HepG2 (cell line): ENCODE measurements around the gene PRKCB. TPM values are rescaled to one million over a fixed set of nuclear protein-coding genes. Genes with fewer than 3 reads are reported as not detected.

Experiments
- ATAC-seq: fragments of 200-7000 bp; cut with Tn5 transposase; 3 replicates; pipeline ENCODE4 v1.9.1; 2020; ENCODE audit warnings: mild to moderate bottlenecking, moderate library complexity
- BruUV-seq: library from RNA; stranded (reverse); fragments of 400-500 nt; replicated peaks from 2 replicates; lab custom pipeline; 2021; lab: Mats Ljungman, UMichigan
- CTCF ChIA-PET: fragments of 300-600 bp; formaldehyde crosslinking; extraction: SDS; loops from one replicate; lab custom pipeline; 2021; ENCODE audit warnings: low total read pairs, inconsistent platforms, low intra/inter-chr PET ratio; lab: Yijun Ruan, JAX
- POLR2A ChIA-PET: fragments of 350-600 bp; sonication (Branson Sonifier 250); formaldehyde crosslinking; loops from one replicate; lab custom pipeline; 2020; ENCODE audit warnings: antibody characterized with exemption, inconsistent platforms; lab: Yijun Ruan, JAX
- DNase-seq: peaks from one replicate; pipeline ENCODE4 v3.0.0-alpha.2; 2015; ENCODE audit warnings: low spot score
- FAIRE-seq: peaks from 3 replicates; lab custom pipeline; 2011; peaks lifted over from hg19 to GRCh38; lab: Jason Lieb, UNC
- H2AFZ ChIP-seq: one replicate; pipeline ENCODE4 v1.6.1; 2011; ENCODE audit warnings: low read length, inconsistent platforms
- H3K27ac ChIP-seq: fragments of 300-600 bp; 3 replicates; pipeline ENCODE4 v1.8.0; 2011; ENCODE audit warnings: mixed run types, mild to moderate bottlenecking, mixed read lengths, low read length, inconsistent platforms; ENCODE audit not compliant: insufficient read depth; ENCODE audit errors: extremely low read length
- H3K27me3 ChIP-seq, 2 experiments: fragments of 200-600 bp in 1 of 2; 2 replicates in 1 of 2; 3 replicates in 1 of 2; pipeline versions ENCODE4 v1.6.0 to v1.8.0; 2011; ENCODE audit warnings: low read length in 2 of 2, mild to moderate bottlenecking in 2 of 2, moderate library complexity in 2 of 2, inconsistent platforms in 1 of 2; ENCODE audit not compliant: insufficient read depth in 2 of 2, control insufficient read depth in 1 of 2
- H3K36me3 ChIP-seq, 2 experiments: fragments of 200-600 bp in 1 of 2; replicated peaks in 1 of 2; 2 replicates in 1 of 2; 3 replicates in 1 of 2; pipeline versions ENCODE4 v1.5.1 to v1.8.0; 2011; ENCODE audit warnings: low read length in 2 of 2, inconsistent platforms in 1 of 2; ENCODE audit not compliant: insufficient read depth in 2 of 2, control insufficient read depth in 1 of 2
- H3K4me1 ChIP-seq: 2 replicates; pipeline ENCODE4 v1.5.1; 2012; ENCODE audit warnings: low read length, inconsistent platforms; ENCODE audit not compliant: insufficient read depth
- H3K4me2 ChIP-seq: 2 replicates; pipeline ENCODE4 v1.6.0; 2011; ENCODE audit warnings: low read depth, low read length, inconsistent platforms
- H3K4me3 ChIP-seq, 3 experiments: fragments of 200-600 bp in 1 of 3; sonication (generic), shearing (Covaris generic) in 1 of 3; replicated peaks in 1 of 3; 2 replicates each; pipeline ENCODE4 v1.5.1; 2011 to 2016; ENCODE audit warnings: low read length in 3 of 3, inconsistent platforms in 2 of 3, low read depth in 2 of 3, mild to moderate bottlenecking in 2 of 3, control low read depth in 1 of 3, mixed read lengths in 1 of 3; ENCODE audit not compliant: insufficient read depth in 1 of 3
- H3K79me2 ChIP-seq: one replicate; pipeline ENCODE4 v1.6.1; 2011; ENCODE audit warnings: low read length, inconsistent platforms; ENCODE audit not compliant: insufficient read depth
- H3K9ac ChIP-seq: 2 replicates; pipeline ENCODE4 v1.6.0; 2011; ENCODE audit warnings: mild to moderate bottlenecking, low read depth, low read length, inconsistent platforms; ENCODE audit not compliant: insufficient read depth
- H3K9me3 ChIP-seq: 2 replicates; pipeline ENCODE4 v1.5.1; 2012; ENCODE audit warnings: mild to moderate bottlenecking, low read length
- H4K20me1 ChIP-seq: 2 replicates; pipeline ENCODE4 v1.6.0; 2011; ENCODE audit warnings: inconsistent platforms, mild to moderate bottlenecking, low read length, moderate library complexity; ENCODE audit not compliant: insufficient read depth
- ARNTL ChIP-seq: sonication (generic); formaldehyde crosslinking; IDR thresholded peaks from 2 replicates; pipeline ENCODE4 v1.4.0; 2020; ENCODE audit warnings: mild to moderate bottlenecking, missing genetic modification reagents
- CENPT ChIP-seq: sonication (generic); formaldehyde crosslinking; IDR thresholded peaks from 2 replicates; pipeline ENCODE4 v1.8.0; 2022; ENCODE audit warnings: low read depth, mild to moderate bottlenecking, moderate library complexity, missing genetic modification reagents
- ETV5 ChIP-seq: IDR thresholded peaks from 2 replicates; pipeline ENCODE4 v1.6.1; 2018; ENCODE audit warnings: missing biosample characterization, missing genetic modification reagents, inconsistent platforms, borderline replicate concordance
- FOXJ3 ChIP-seq: sonication (generic); formaldehyde crosslinking; IDR thresholded peaks from 2 replicates; pipeline ENCODE4 v1.4.0; 2020; ENCODE audit warnings: missing genetic modification reagents, mild to moderate bottlenecking, borderline replicate concordance
- HNRNPK ChIP-seq: fragments of 200-400 bp; formaldehyde crosslinking; IDR thresholded peaks from 2 replicates; pipeline ENCODE4 v1.6.1; 2018; ENCODE audit warnings: low read length, low read depth, moderate library complexity, mild to moderate bottlenecking; ENCODE audit not compliant: poor library complexity, severe bottlenecking
- PHF8 ChIP-seq: sonication (generic); formaldehyde crosslinking; IDR thresholded peaks from 2 replicates; pipeline ENCODE4 v1.5.0; 2020; ENCODE audit warnings: missing genetic modification reagents
- POLR2A ChIP-seq, 2 experiments: IDR thresholded peaks; 2 replicates each; pipeline ENCODE4 v1.6.1; 2011; ENCODE audit warnings: low read depth in 2 of 2, low read length in 2 of 2, mild to moderate bottlenecking in 1 of 2, moderate library complexity in 1 of 2; ENCODE audit not compliant: insufficient read depth in 1 of 2
- SOX6 ChIP-seq, 2 experiments: fragments of 450-650 bp in 1 of 2; sonication (generic) in 1 of 2; formaldehyde crosslinking in 1 of 2; IDR thresholded peaks; 2 replicates each; pipeline versions ENCODE4 v1.4.0 to v1.6.1; 2017 to 2020; ENCODE audit warnings: antibody characterized with exemption in 1 of 2, mild to moderate bottlenecking in 1 of 2, missing genetic modification reagents in 1 of 2
- STAG1 ChIP-seq: sonication (generic); formaldehyde crosslinking; IDR thresholded peaks from 2 replicates; pipeline ENCODE4 v1.4.0; 2020; ENCODE audit warnings: missing genetic modification reagents
- TCF7L2 ChIP-seq: IDR thresholded peaks from 2 replicates; pipeline ENCODE4 v1.6.1; 2011; ENCODE audit warnings: mild to moderate bottlenecking, low read depth, low read length, moderate library complexity
- ZNF468 ChIP-seq: sonication (generic); formaldehyde crosslinking; IDR thresholded peaks from 2 replicates; pipeline ENCODE4 v1.8.0; 2022; ENCODE audit warnings: mild to moderate bottlenecking, moderate library complexity, missing genetic modification reagents
- ZNF678 ChIP-seq: sonication (generic); formaldehyde crosslinking; IDR thresholded peaks from 2 replicates; pipeline ENCODE4 v1.4.0; 2020; ENCODE audit warnings: mild to moderate bottlenecking, missing genetic modification reagents
- ZNF7 ChIP-seq: IDR thresholded peaks from 2 replicates; pipeline ENCODE4 v1.6.1; 2016; ENCODE audit warnings: missing biosample characterization, missing genetic modification reagents
- WGBS: methylation state at CpG from one replicate; pipeline ENCODE4 v1.1.6; 2017; ENCODE audit warnings: low lambda C conversion rate; 5-methylcytosine and 5-hydroxymethylcytosine counted together
- in situ Hi-C: cut with HindIII; loops from 2 replicates; pipeline ENCODE4 v1.10.0; 2017; ENCODE audit warnings: low pct_unique_long_range_greater_than_20kb; ENCODE audit not compliant: extremely low pct_ligation_motif_present
- intact Hi-C: fragments of 100-400 bp; cut with micrococcal nuclease; formaldehyde crosslinking; loops from one replicate; pipeline ENCODE4 v1.10.0; 2022; ENCODE audit not compliant: unreplicated experiment
- polyA plus RNA-seq, 8 experiments: library from polyadenylated mRNA; depleted of rRNA in 3 of 8; stranded (reverse) in 7 of 8; unstranded in 1 of 8; fragments of >200 nt; fragmentation: Illumina TruSeq in 4 of 8; extraction: Trizol in 4 of 8; gene quantifications; 2 replicates each; pipeline versions ENCODE4 v1.2.1 to v1.2.3, GENCODE V29; 2011 to 2016; ENCODE audit warnings: low read depth in 4 of 8, missing spikeins in 1 of 8, mixed read lengths in 1 of 8; ENCODE audit not compliant: insufficient read depth in 1 of 8
- total RNA-seq, 5 experiments: library from RNA; depleted of rRNA; stranded (reverse); fragments of >200 nt; fragmentation: Illumina TruSeq; extraction: Trizol; gene quantifications; 2 replicates each; pipeline ENCODE4 v1.2.3, GENCODE V29; 2016; ENCODE audit warnings: low read depth in 1 of 5
- TF ChIP-seq, protein P1 (sequence below): IDR thresholded peaks from 2 replicates; pipeline ENCODE4 v1.6.1; 2016; ENCODE audit warnings: control low read depth
- TF ChIP-seq, protein P2 (sequence below): sonication (generic); formaldehyde crosslinking; IDR thresholded peaks from 2 replicates; pipeline ENCODE4 v1.5.0; 2020; ENCODE audit warnings: mild to moderate bottlenecking, low read depth, missing genetic modification reagents, borderline replicate concordance
- TF ChIP-seq, protein P3 (sequence below): sonication (generic); formaldehyde crosslinking; IDR thresholded peaks from 2 replicates; pipeline ENCODE4 v1.8.1; 2023; ENCODE audit warnings: mild to moderate bottlenecking, missing genetic modification reagents
- TF ChIP-seq, protein P4 (sequence below): sonication (generic); formaldehyde crosslinking; IDR thresholded peaks from 2 replicates; pipeline ENCODE4 v1.4.0; 2020; ENCODE audit warnings: mild to moderate bottlenecking, missing genetic modification reagents
- TF ChIP-seq, protein P5 (sequence below): fragments of 450-650 bp; IDR thresholded peaks from 2 replicates; pipeline ENCODE4 v1.6.1; 2017
- TF ChIP-seq, protein P6 (sequence below): sonication (generic); formaldehyde crosslinking; IDR thresholded peaks from 2 replicates; pipeline ENCODE4 v1.4.0; 2020; ENCODE audit warnings: mild to moderate bottlenecking, missing genetic modification reagents

PRKCB gene
- total and polyA plus RNA-seq, 2 of the 13 experiments (the other 11 are each of a cell fraction or from before 2014, with no cell fraction given): 0.01 TPM; not detected in 1

DNA sequence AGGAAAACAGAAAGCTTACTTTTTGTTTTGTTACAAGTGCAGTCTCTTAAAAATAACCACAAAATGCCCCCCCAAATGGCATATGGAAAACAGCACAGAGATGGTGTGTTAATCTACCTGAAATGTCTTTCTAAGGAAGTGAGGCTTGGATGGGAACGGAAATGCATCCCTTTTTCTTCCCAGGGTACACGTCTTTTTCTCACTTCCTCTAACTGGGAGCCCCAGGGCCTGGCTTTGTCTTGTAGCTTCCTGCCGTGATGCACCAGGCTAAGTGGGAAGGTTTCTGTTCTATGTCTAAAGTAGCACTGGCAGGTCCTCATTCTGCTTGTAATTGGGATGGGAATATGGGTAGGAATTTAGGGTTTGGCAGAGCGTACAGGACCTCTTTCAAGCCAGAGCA lies 367.9 kb downstream of the PRKCB start:
- Histone ChIP-seq H3K27ac (no peak overlapping the region), H3K9me3 (no peaks in the 10 kb centered on the region), H3K9ac (no peak overlapping the region), H3K4me3 (no peak overlapping the region), H3K27me3 (peaks cover under 1 to 6% of the 10 kb centered on the region in 2 experiments; a peak in 2 of 5 replicates), H3K79me2 (no peaks in the 10 kb centered on the region), H3K4me1 (no peaks in the 10 kb centered on the region), H2AFZ (no peak overlapping the region), H3K4me2 (no peak overlapping the region), H4K20me1 (no peaks in the 10 kb centered on the region), H3K36me3 (no peaks in the 10 kb centered on the region)
- intact Hi-C loops (no loop called here), in situ Hi-C loops (no loop called here)
- 9% methylated on average over 4 of the region's 4 CpGs for WGBS
- CTCF ChIA-PET: no interaction called here
- no peak for ATAC-seq
- TF ChIP-seq TCF7L2 (no peak), STAG1 (CRISPR knock-in tag) (no peak), POLR2A (IDR thresholded peaks at IDR 0.05; ENCODE audit: insufficient read depth in 1 of 2, low read depth in 2 of 2, low read length in 2 of 2) (no peak), ZNF468 (CRISPR knock-in tag) (no peak), FOXJ3 (CRISPR knock-in tag) (no peak), ZNF678 (CRISPR knock-in tag) (no peak), ARNTL (CRISPR knock-in tag) (no peak), ETV5 (CRISPR knock-in tag) (no peak), SOX6 (IDR thresholded peaks at IDR 0.05) (no peak), SOX6 (CRISPR knock-in tag; IDR thresholded peaks at IDR 0.05) (no peak), ZNF7 (no peak), PHF8 (CRISPR knock-in tag) (no peak), CENPT (no peak), HNRNPK (no peak)
- TF ChIP-seq, protein P1, sequence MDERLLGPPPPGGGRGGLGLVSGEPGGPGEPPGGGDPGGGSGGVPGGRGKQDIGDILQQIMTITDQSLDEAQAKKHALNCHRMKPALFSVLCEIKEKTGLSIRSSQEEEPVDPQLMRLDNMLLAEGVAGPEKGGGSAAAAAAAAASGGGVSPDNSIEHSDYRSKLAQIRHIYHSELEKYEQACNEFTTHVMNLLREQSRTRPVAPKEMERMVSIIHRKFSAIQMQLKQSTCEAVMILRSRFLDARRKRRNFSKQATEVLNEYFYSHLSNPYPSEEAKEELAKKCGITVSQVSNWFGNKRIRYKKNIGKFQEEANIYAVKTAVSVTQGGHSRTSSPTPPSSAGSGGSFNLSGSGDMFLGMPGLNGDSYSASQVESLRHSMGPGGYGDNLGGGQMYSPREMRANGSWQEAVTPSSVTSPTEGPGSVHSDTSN: no peak
- TF ChIP-seq, protein P2, sequence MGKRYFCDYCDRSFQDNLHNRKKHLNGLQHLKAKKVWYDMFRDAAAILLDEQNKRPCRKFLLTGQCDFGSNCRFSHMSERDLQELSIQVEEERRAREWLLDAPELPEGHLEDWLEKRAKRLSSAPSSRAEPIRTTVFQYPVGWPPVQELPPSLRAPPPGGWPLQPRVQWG (CRISPR knock-in tag): no peak
- TF ChIP-seq, protein P3, sequence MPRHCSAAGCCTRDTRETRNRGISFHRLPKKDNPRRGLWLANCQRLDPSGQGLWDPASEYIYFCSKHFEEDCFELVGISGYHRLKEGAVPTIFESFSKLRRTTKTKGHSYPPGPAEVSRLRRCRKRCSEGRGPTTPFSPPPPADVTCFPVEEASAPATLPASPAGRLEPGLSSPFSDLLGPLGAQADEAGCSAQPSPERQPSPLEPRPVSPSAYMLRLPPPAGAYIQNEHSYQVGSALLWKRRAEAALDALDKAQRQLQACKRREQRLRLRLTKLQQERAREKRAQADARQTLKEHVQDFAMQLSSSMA: no peak
- TF ChIP-seq, protein P4, sequence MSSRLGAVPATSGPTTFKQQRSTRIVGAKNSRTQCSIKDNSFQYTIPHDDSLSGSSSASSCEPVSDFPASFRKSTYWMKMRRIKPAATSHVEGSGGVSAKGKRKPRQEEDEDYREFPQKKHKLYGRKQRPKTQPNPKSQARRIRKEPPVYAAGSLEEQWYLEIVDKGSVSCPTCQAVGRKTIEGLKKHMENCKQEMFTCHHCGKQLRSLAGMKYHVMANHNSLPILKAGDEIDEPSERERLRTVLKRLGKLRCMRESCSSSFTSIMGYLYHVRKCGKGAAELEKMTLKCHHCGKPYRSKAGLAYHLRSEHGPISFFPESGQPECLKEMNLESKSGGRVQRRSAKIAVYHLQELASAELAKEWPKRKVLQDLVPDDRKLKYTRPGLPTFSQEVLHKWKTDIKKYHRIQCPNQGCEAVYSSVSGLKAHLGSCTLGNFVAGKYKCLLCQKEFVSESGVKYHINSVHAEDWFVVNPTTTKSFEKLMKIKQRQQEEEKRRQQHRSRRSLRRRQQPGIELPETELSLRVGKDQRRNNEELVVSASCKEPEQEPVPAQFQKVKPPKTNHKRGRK: no peak
- TF ChIP-seq, protein P5, sequence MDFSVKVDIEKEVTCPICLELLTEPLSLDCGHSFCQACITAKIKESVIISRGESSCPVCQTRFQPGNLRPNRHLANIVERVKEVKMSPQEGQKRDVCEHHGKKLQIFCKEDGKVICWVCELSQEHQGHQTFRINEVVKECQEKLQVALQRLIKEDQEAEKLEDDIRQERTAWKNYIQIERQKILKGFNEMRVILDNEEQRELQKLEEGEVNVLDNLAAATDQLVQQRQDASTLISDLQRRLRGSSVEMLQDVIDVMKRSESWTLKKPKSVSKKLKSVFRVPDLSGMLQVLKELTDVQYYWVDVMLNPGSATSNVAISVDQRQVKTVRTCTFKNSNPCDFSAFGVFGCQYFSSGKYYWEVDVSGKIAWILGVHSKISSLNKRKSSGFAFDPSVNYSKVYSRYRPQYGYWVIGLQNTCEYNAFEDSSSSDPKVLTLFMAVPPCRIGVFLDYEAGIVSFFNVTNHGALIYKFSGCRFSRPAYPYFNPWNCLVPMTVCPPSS: no peak
- TF ChIP-seq, protein P6, sequence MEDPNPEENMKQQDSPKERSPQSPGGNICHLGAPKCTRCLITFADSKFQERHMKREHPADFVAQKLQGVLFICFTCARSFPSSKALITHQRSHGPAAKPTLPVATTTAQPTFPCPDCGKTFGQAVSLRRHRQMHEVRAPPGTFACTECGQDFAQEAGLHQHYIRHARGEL: no peak
- DNase-seq: no peak
- FAIRE-seq: no peak
- BruUV-seq: no TSS peak
- POLR2A ChIA-PET: no interaction called here
